Measurements from ENCODE around the gene CARD10. TPM values are rescaled to one million over a fixed set of nuclear protein-coding genes. Genes with fewer than 3 reads are reported as not detected.

The CARD10 gene
- total and polyA plus RNA-seq, 2 of the 13 experiments (the other 11 are each of a cell fraction or from before 2014, with no cell fraction given): 35.2 to 55.8 TPM

GRCh38 chr22:37566903-37567798 lies 47.9 kb upstream of the CARD10 start (continued):
- TF ChIP-seq JDP2 (CRISPR knock-in tag; IDR thresholded peaks at IDR 0.05; ENCODE audit: borderline replicate concordance) (no peak), ZSCAN12 (CRISPR knock-in tag; IDR thresholded peaks at IDR 0.05) (no peak), REL (CRISPR knock-in tag; conservative IDR thresholded peaks at IDR 0.05) (no peak), RBM39 (IDR thresholded peaks at IDR 0.05; ENCODE audit: low read depth, low read length, poor library complexity, severe bottlenecking) (no peak), ZSCAN25 (CRISPR knock-in tag; IDR thresholded peaks at IDR 0.05) (peak; percentile 87), ZNF816 (CRISPR knock-in tag; IDR thresholded peaks at IDR 0.05; ENCODE audit: borderline replicate concordance) (no peak), ZSCAN31 (CRISPR knock-in tag; IDR thresholded peaks at IDR 0.05; ENCODE audit: low read depth) (no peak), ZNF691 (CRISPR knock-in tag; IDR thresholded peaks at IDR 0.05; ENCODE audit: borderline replicate concordance, low read depth) (peak; percentile 84; the same call in 1 of the 2 replicates), HCFC1 (IDR thresholded peaks at IDR 0.05; ENCODE audit: low read depth, low read length) (no peak), ZNF331 (CRISPR knock-in tag; IDR thresholded peaks at IDR 0.05) (peak; percentile 42; the same call in 1 of the 2 replicates), AGO2 (optimal IDR thresholded peaks at IDR 0.05; ENCODE audit: low read depth, low read length) (no peak), HNF1B (CRISPR knock-in tag; IDR thresholded peaks at IDR 0.05) (peak; percentile 70), ZNF777 (CRISPR knock-in tag; IDR thresholded peaks at IDR 0.05) (no peak), ZFP36 (IDR thresholded peaks at IDR 0.05; ENCODE audit: borderline replicate concordance, low read depth, low read length, partially characterized antibody) (peak; percentile 16), JUN (CRISPR knock-in tag; IDR thresholded peaks at IDR 0.05) (no peak), NFE2L1 (CRISPR knock-in tag; IDR thresholded peaks at IDR 0.05; ENCODE audit: borderline replicate concordance) (no peak), DNMT3B (CRISPR knock-in tag; conservative IDR thresholded peaks at IDR 0.05) (no peak), RFXAP (CRISPR knock-in tag; IDR thresholded peaks at IDR 0.05; ENCODE audit: borderline replicate concordance) (0 out of 2 replicates have a peak, but pooled peaks have one; percentile 38), ARNT2 (CRISPR knock-in tag; IDR thresholded peaks at IDR 0.05; ENCODE audit: low read depth) (no peak)
- TF ChIP-seq, protein P1, sequence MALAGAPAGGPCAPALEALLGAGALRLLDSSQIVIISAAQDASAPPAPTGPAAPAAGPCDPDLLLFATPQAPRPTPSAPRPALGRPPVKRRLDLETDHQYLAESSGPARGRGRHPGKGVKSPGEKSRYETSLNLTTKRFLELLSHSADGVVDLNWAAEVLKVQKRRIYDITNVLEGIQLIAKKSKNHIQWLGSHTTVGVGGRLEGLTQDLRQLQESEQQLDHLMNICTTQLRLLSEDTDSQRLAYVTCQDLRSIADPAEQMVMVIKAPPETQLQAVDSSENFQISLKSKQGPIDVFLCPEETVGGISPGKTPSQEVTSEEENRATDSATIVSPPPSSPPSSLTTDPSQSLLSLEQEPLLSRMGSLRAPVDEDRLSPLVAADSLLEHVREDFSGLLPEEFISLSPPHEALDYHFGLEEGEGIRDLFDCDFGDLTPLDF (CRISPR knock-in tag; IDR thresholded peaks at IDR 0.05): no peak
- TF ChIP-seq, protein P2, sequence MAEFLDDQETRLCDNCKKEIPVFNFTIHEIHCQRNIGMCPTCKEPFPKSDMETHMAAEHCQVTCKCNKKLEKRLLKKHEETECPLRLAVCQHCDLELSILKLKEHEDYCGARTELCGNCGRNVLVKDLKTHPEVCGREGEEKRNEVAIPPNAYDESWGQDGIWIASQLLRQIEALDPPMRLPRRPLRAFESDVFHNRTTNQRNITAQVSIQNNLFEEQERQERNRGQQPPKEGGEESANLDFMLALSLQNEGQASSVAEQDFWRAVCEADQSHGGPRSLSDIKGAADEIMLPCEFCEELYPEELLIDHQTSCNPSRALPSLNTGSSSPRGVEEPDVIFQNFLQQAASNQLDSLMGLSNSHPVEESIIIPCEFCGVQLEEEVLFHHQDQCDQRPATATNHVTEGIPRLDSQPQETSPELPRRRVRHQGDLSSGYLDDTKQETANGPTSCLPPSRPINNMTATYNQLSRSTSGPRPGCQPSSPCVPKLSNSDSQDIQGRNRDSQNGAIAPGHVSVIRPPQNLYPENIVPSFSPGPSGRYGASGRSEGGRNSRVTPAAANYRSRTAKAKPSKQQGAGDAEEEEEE (CRISPR knock-in tag; IDR thresholded peaks at IDR 0.05; ENCODE audit: borderline replicate concordance): no peak; the same call in 1 of the 2 replicates
- TF ChIP-seq, protein P3, sequence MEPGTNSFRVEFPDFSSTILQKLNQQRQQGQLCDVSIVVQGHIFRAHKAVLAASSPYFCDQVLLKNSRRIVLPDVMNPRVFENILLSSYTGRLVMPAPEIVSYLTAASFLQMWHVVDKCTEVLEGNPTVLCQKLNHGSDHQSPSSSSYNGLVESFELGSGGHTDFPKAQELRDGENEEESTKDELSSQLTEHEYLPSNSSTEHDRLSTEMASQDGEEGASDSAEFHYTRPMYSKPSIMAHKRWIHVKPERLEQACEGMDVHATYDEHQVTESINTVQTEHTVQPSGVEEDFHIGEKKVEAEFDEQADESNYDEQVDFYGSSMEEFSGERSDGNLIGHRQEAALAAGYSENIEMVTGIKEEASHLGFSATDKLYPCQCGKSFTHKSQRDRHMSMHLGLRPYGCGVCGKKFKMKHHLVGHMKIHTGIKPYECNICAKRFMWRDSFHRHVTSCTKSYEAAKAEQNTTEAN (CRISPR knock-in tag; conservative IDR thresholded peaks at IDR 0.05): no peak

Data from HepG2 (cell line).